ENCODE results near the gene ARL8B.
"Not testable (repeated sequence)": the region's sequence is repeated elsewhere in the genome, so short reads cannot be mapped to it uniquely, and the experiment has no call there.

The ARL8B gene

DNA sequence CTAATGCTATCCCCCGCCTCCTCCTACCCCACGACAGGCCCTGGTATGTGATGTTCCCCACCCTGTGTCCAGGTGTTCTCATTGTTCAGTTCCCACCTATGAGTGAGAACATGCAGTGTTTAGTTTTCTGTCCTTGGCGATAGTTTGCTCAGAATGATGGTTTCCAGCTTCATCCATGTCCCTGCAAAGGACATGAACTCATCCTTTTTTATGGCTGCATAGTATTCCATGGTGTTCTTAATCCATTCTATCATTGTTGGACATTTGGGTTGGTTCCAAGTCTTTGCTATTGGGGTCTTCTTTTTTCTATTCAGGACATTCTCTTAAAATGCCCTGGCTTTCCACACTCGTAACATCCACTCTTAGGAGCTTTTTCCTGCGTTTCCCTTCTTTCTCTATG lies 25.1 kb downstream of the ARL8B start:
- not testable (repeated sequence) for DNase-seq

DNA sequence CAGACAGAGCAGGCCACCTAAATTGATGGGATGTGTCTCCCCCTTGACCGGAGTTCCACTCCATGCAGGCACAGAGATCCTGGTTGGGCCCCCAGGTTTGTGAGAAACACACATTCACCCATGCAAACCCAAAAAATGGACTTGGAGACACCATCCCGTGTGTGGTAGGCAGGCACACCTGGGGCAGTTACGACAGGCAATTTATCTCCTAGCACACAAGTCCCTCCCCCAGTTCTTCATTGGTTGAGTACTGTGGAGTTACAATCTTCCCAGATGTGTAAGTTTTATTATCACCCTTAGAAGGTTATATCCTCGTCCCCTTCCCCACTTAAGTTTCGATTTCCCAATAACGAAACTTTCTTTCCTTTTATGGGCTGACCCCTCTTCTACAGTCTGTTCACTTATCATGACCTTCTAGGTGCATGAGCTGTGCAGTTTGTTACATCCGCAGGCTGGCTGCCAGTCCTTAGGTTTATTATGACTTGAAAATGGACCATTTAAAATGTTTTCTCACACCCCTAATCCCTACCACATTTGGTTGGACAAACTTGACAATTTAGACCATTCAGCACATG lies 27.3 kb downstream of the ARL8B start:
- no peak for DNase-seq

DNA sequence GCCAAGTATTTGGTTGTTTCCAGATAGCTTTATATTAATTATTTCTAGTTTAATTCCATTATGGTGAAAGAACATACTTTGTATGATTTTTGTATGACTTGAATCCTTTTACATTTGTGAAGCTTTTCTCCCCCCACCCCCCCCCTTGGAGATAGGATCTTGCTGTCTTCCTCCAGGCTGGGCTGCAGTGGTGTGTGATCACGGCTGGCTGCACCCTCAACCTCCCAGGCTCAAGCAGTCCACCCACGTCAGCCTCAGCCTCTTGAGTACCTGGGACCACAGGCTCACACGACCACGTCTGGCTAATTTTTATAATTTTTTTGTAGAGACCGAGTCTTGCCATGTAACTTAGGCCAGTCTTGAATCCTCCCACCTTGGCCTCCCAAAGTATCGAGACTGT lies 29.5 kb downstream of the ARL8B start:
- no peak for DNase-seq

DNA sequence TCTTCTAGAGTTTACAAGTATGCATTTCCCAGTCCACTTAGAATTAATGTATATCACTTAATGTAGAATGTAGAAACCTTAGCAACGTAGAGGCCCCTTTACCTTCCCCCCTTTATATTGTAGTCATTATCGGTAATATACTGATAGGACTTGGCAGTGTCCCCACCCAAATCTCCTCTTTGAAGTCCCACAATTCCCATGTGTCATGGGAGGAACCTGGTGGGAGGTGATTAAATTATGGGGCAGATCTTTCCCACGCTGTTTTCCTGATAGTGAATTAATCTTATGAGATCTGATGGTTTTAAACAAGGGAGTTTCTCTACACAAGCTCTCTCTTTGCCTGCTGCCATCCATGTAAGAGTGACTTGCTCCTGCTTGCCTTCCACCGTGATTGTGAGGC lies 31.0 kb downstream of the ARL8B start:
- DNase-seq, result no peak

DNA sequence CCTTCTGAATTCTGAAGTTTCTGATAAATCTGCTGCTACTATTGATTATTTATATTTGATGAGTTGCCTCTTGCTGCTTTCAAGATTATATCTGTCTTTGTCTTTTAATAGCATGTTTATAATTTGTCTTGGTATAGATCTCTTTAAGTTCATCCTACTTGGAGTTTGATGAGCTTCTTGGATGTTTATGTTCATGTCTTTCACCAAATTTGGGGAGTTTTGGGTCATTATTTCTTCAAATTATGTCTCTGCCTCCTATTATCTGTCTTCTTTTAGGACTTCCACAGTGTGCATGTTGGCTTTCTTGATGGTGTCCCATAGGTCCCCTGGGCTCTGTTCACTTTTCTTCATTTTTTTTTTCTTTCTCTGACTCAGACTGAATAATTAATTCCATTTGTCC lies 33.1 kb downstream of the ARL8B start:
- no peak for DNase-seq

DNA sequence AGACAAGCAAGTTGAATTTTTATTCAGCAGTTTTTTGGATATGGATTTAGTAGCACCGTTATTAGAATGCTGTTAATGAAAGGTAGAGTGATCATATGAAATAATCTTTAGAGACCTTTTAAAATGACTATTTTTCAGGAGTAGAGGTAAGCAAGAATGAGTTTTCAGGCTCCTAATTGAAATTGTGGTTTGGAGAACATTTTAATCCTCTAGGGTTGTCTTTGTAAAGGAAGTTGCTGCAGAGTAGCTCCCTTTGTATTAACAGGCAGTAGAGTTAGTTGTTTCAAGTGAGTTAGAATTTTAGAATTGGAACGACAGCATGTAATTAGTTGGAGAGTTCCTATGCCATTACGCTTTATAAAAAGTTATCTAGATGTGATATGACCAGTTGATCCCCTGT lies 38.2 kb downstream of the ARL8B start:
- DNase-seq, result no peak

DNA sequence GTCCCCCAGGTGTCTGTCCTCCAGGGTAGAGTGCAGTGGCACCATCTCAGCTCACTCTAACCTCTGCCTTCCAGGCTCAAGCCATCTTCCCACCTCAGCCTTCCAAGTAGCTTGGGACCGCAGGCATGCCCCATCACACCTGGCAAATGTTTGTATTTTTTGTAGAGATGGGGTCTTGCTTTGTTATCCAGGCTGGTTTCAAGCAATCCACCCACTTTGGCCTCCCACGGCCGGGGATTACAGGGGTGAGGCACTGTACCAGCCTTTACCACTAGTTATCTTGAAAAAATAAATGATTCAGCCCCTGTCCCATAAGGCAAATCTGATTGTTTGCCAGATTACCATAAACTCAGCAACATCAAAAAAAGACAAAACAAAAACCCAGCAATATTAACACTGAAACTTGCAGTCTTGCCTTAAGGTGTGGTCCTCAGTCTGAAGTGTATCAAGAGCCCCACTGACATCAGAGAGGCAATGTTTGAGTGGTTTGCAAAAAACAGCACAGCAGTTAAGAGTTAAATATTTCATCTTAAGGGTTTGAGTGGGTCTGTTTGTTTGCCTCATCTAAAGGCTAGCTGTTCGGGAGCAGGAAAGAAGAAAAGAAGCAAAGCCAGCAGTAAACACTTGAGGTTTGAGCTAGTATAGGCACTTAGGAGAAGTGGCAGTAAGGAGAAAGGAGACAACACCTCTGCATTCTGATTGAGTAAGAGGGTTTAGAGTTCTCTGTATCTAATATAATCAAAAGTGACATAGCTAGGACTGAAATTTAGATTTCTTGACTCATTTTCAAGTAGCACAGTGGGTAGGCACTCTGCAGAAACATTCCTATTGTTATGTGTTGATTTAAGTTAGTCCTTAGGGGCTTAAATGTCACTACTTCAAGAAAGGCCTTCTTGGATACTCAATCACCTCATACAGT lies 39.1 kb downstream of the ARL8B start:
- no peak for DNase-seq

DNA sequence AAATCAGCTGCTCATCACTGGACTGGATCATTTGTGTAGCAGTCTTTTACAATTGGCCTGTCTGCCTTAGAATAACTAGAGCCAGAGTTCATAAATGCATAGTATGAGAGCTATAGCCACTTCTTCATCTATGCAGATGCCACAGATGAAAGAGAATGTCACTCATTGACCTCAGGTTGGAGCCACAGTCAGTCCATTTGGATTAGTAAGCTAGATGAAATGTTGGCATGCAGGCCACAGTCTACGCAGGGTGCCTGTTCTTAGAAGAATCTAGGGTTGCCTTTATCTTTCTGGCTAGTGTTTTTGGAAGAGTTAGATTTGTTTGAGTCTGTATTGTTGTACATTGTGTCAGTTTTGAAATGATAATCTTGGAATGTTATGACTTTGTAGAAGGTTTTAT lies 40.0 kb downstream of the ARL8B start:
- no peak for DNase-seq

DNA sequence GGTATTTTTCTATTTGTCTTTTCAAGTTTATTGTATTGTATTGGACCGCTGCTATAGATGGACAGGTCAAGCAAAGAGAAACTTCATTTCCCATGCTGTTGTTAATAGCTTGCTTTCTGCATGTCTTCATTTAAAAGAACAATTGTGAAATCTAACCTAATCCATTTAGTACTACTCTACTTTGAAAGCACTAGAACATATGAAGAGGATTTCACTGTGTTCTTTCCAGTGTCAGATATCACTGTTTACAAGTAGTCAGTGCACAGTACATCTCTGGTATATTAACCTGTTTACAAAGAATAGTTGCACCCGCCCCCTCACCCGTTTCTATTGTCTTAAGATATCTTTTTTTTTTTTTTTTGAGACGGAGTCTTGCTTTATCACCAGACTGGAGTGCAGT lies 43.6 kb downstream of the ARL8B start:
- no peak for DNase-seq

DNA sequence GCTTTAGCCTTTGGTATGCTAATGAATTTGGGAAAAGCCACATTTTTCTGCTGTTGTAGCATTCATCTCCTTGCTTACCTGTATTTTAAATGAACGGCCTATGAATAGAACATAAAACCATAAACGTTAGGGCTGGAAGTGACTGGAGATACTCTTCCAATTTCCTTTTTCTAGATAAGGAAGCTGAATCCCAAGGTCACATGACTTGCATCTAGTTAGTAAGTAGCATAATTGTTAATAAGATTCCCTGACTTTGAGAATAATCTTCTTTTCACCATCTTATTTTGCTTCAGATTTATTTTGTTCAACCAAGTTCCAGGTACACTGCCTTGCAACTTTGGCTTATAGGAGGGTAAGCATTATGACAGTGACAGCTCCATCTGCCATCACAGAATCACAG lies 44.8 kb downstream of the ARL8B start:
- no peak for DNase-seq

DNA sequence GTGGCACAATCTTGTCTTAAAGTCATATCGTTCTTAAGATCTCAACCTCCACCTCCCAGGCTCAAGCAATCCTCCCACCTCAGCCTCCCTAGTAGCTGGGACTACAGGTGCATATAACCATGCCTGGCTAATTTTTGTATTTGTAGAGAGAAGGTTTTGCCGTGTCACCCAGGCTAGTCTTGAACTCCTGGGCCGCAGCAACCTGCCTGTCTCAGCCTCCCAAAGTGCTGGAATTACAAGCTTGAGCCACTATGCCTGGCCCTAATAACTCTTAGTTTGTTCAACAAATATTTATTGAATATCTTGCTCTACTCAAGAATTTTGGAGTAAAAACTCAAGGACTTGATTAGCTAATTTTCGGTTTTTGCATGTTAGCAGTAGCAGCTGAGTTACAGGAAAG lies 46.0 kb downstream of the ARL8B start:
- no peak for DNase-seq

DNA sequence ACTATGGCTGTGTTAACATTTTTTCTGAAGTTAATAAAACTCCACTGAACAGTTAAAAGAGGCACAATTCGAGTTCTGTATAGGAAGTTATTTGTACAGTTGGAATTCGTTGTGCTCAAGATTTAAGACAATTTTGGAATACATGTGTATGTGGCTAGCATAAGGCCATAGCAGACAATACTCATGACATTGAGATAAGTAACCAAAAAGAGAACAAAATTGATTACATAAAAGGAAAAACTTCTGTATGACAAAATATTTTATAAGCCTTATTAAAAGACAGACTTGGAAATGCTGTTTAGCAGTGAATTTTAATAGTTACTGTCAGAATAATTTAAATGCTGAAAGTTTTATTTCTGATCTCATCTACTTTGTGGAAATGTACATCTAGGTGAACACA lies 47.7 kb downstream of the ARL8B start:
- DNase-seq, result no peak

DNA sequence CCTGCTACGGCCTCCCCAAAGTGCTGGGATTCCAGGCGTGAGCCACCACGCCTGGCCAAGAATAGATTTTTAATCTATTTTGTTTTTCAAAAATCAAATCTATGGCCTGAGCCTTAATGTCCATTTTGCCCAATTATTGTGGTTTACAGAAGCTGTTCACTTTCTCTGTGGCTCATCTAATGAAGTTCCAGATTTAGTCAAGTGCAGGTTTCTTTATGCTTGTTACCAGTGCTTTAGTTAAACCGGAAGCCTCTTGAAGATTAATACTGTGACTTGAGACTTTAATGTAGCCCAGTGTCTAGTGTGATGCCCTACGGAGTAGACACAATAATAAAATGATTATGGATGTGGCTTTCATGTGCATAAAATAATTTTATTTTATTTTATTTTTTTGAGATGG lies 48.9 kb downstream of the ARL8B start:
- no peak for DNase-seq

DNA sequence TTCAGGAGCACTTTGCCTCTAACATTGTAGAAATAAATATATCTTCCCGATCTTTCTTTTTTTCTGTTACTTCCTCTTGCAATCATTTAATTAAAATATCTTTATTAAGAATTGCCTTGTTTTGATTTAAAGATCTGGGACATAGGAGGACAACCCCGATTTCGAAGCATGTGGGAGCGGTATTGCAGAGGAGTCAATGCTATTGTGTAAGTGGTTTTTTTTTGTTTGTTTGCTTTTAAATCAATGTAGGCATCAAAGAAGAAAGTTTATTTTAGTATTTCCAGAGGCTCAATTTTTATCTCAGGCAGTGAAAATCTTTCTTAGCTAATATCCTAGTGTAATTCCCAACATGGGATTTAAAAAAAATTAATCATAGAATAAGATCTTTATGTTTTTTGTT lies 49.9 kb downstream of the ARL8B start:
- DNase-seq, result no peak

DNA sequence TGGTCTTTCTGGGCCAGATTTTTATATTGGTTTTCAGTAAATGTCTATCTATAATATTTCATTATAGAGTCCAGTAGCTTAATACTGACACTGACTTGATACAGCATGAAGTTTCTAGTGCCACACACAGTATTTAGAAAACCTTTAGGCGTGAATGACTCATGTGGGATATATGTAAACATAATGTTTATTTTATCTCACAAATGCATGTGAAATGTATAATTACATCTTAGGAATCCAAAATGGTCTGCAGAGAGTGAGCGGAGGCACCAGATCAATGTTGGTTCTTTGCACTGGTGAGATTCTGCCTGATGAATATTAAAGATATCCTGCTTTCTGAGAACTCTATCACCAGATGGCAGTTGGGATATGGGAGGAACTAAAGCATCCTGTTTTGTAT lies 56.9 kb downstream of the ARL8B start:
- DNase-seq, result not testable (repeated sequence)

DNA sequence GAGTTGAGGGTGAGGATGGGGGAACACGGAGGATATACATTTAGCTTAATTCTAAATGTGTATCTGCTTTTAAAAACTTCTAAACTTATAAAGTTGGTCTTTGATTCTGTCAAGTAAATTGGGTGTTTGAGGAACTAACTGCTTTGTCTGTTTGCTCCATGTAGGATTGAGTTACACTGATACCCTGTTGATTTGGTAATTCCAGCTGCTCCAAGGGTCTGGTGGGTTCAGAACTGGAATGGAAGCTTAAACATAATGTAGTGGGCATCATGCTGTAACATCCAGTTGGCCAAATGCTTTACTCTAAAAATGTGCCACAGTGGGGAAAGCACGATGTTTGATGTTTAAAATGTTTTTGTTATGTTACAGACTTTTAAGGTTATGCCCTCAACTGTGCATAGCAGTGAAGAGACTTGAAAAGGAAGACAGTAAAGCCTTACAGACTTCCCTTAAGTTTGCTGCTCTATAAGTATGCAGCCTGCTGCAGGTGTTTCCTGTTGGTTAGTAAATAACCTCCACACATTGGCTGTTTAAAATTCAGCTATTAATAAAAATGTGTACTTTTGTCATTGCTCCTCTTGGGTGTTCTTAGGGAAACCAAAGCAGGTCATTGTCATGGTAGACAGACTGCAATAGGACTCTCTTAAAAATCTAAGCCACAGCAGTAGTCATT lies 59.5 kb downstream of the ARL8B start:
- DNase-seq, result no peak

DNA sequence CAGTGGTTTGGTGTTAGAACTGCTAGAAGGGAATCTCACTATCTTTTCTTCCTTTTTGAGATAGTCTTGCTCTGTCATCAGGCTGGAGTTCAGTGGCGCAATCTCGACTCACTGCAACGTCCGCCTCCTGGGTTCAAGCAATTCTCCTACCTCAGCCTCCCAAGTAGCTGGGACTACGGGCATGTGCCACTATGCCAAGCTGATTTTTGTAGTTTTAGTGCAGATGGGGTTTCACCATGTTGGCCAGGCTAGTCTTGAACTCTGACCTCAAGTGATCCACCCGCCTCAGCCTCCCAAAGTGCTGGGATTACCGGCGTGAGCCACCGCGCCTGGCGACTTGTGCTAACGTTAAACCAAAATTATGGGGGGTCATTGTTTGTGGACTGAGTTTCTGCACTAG lies 61.6 kb downstream of the ARL8B start:
- not testable (repeated sequence) for DNase-seq

DNA sequence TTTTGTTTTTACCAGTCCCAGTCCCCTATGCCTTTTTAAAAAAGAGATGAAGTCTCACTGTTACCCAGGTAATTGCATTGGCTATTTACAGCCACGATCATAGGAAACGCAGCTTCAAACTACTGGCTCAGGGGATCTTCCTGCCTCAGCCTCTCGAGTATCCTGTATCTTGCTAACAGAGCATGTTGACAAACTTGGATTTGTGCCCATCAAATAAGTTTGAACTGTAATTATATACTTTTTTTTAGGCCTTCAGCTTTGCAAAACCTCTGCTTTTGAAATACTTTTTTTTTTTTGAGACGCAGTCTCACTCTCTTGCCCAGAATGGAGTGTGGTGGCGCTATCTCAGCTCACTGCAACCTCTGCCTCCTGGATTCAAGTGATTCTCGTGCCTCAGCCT lies 62.4 kb downstream of the ARL8B start:
- no peak for DNase-seq

DNA sequence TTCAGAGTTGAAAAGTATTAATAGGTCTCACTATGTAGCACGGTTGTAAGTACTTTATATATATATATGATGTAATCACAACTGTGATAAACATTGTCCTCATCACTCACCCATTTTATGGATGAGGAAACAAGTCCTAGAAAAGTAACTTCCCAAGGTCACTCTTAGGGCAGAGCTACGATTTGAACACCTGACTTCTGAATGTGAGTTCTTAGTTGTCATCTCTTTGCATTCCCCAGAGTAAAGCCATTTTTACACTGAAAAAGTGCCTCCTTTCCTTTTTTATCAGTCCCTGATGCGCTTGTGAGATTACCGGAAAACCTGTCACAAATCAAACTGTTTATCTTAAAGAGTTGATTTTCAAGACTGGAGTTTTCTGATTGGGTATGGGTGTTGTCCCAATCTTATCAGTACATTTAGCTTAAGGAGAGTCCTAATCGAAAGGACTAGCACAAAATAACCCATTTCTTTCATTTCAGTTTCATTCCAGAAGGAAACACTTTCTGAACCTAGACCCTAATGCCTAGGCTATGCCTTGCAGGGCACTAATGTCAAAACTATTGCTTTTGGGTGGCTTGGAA lies 63.1 kb downstream of the ARL8B start:
- no peak for DNase-seq

DNA sequence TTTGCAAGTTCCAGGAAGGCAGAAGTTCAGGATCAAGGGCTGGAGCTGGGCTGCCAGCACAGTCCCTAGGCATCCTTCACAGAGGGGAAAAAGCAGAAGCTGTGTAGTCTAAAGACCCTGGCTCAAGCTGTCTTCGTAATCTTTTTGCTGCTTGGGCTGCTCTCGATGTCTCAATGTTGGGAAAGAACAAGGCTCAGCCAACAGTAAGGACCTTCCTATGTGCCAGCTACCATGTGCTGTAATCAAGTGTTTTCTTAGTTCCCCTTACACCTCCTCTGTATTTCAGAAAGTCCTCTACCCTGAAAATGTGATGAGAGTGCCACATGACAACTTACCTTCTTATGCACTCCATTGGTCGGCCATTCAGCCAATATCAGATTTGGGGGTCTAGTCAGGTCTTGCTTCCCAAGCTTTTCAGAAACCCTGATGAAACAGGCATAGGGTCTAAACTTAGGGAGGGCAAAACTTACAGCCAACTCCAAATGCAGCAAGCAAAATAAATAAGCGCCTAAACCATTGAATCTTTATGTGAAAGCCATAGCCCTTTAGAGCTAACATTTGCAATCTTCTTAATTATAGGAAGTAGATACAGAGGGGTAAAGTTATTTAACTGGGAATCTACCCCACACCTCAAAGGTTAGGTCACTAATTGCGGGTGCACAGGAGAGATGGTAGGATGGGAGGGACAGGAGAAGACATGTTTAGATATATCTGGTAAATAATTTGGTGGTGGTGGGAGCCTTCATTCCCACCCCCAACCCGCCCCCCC lies 64.2 kb downstream of the ARL8B start:
- no peak for DNase-seq

DNA sequence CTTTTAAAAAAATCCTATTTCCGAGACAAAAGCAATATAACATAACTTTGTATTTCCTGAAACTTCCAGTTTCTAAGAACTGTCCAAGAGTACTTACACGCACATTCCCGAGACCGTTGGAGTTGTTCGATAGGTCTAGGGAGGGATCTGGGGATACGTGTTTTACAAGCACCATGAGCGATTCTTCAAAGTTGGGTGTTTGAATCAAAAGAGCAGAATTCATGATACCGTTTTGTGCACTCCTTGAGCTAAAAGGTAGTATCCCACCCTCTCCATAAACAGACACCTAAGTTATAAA lies 64.7 kb downstream of the ARL8B start:
- no peak for DNase-seq

DNA sequence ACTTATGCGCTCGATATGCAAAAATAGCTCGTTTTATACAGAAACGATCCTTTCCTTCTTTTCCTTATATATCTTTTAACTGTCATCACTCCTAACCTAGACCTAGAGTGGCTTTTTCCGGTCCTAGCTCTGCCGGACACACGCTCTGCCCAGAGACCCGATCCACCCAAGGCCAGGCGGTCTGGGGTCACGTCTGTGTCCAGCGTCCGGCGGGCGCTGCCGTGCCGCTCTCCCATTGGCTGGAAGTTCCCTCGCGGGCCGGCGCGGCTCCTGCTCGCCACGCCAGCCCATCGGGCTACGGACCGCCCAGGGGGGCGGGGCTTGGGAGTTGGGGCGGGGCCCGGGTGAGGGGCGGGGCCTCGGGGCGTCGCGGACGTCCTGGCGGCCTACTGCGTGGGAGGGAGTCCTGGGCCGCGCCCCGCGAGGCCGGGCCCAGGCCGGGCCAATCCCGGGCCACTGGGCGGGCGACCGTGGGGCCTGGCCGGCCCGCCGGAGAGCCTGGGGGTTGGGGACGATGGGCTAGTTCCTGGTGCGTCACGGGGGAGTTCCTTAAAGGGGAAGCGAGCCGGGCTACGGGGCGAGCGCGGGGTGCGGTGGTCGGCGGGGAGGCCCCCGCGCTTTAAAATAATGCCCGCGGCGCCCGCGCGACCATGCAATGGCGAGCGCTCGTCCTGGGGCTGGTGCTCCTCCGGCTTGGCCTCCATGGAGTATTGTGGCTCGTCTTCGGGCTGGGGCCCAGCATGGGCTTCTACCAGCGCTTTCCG lies 65.2 kb downstream of the ARL8B start, which contains the start of gene EDEM1:
EDEM1 (plus strand) TSS at position 552 of the 764 bp plus-strand sequence; CDS start at position 651, 99 bp downstream.
- peak; percentile 92 for DNase-seq

Measured in central memory CD4-positive, alpha-beta T cell (primary cell).